Testis (tissue), 2 donors: ENCODE results near the gene RPL35A.

Experiments used
- POLR2A ChIP-seq: fragments of 450-650 bp; IDR thresholded peaks from one replicate; pipeline ENCODE4 v1.6.1; 2017; ENCODE audit warnings: antibody characterized with exemption, mild to moderate bottlenecking, moderate library complexity
- TF ChIP-seq, protein P1 (sequence below), 3 experiments: fragments of 450-650 bp in 2 of 3; fragments of 200-600 bp in 1 of 3; sonication (generic) in 1 of 3; IDR thresholded peaks; one replicate each; pipeline ENCODE4 v1.5.1; 2016 to 2019; ENCODE audit warnings: antibody characterized with exemption in 3 of 3, mild to moderate bottlenecking in 2 of 3, moderate library complexity in 1 of 3

DNA sequence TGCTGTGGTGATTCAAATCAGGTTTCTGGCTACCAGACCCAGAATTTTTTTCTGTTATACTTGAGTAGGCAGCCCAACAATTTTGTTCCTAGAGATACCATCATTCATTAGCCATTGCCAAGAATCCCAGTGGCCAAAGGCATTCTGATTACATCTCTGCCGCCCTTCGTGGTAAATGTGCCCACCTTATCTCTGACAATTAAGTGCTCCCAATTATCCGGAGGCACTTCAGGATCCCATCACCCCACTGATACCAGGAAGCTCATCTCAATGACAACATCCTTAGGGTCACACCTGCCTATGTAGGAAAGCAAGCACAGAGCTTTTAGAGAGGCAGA lies 43.2 kb upstream of the RPL35A start:
- no peak for TF ChIP-seq POLR2A
- TF ChIP-seq, protein P1, sequence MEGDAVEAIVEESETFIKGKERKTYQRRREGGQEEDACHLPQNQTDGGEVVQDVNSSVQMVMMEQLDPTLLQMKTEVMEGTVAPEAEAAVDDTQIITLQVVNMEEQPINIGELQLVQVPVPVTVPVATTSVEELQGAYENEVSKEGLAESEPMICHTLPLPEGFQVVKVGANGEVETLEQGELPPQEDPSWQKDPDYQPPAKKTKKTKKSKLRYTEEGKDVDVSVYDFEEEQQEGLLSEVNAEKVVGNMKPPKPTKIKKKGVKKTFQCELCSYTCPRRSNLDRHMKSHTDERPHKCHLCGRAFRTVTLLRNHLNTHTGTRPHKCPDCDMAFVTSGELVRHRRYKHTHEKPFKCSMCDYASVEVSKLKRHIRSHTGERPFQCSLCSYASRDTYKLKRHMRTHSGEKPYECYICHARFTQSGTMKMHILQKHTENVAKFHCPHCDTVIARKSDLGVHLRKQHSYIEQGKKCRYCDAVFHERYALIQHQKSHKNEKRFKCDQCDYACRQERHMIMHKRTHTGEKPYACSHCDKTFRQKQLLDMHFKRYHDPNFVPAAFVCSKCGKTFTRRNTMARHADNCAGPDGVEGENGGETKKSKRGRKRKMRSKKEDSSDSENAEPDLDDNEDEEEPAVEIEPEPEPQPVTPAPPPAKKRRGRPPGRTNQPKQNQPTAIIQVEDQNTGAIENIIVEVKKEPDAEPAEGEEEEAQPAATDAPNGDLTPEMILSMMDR (IDR thresholded peaks at IDR 0.05): no peak
